Mesothelial cell of epicardium (in vitro differentiated cells): ENCODE data around the gene GNE. TPM values are rescaled to one million over a fixed set of nuclear protein-coding genes. Genes with fewer than 3 reads are reported as not detected.
"Not testable (repeated sequence)": the region's sequence is repeated elsewhere in the genome, so short reads cannot be mapped to it uniquely, and the experiment has no call there.

Experiments used
- DNase-seq, 2 experiments: peaks; one replicate each; pipeline ENCODE4 v3.0.0; 2021; ENCODE audit warnings: low spot score in 2 of 2; ENCODE audit not compliant: unreplicated experiment in 2 of 2
- H3K27ac Mint-ChIP-seq: 2 replicates; pipeline ENCODE4 v1.8.0; 2021; ENCODE audit warnings: mixed read lengths
- H3K27me3 Mint-ChIP-seq: 2 replicates; pipeline ENCODE4 v1.8.0; 2021; ENCODE audit warnings: low read depth, mixed read lengths
- H3K36me3 Mint-ChIP-seq: 2 replicates; pipeline ENCODE4 v1.8.0; 2021; ENCODE audit warnings: mixed read lengths
- H3K4me1 Mint-ChIP-seq: 2 replicates; pipeline ENCODE4 v1.8.0; 2021; ENCODE audit warnings: mixed read lengths
- H3K4me3 Mint-ChIP-seq: 2 replicates; pipeline ENCODE4 v1.8.0; 2021; ENCODE audit warnings: mild to moderate bottlenecking, moderate library complexity, mixed read lengths
- H3K9me3 Mint-ChIP-seq: 2 replicates; pipeline ENCODE4 v1.8.0; 2021; ENCODE audit warnings: mixed read lengths
- CTCF ChIP-seq: fragments of 200-600 bp; sonication (generic); IDR thresholded peaks from one replicate; pipeline ENCODE4 v1.5.0; 2021; ENCODE audit warnings: antibody characterized with exemption; ENCODE audit not compliant: unreplicated experiment
- total RNA-seq: library from RNA; stranded (reverse); gene quantifications from 3 replicates; pipeline ENCODE4 v1.2.1, GENCODE V29; 2021

Gene GNE
- total RNA-seq, 1 donor from 2014 or later = 12.1 TPM

GRCh38 chr9:36177571-36177970 is 80.7 kb downstream of the GNE start:
- no peak for DNase-seq
- H3K9me3 Mint-ChIP-seq = peaks cover 15% of the 10 kb centered on the region
- TF ChIP-seq CTCF = no peak
- no peak overlapping the region for H3K27ac Mint-ChIP-seq
- peaks cover 5% of the 10 kb centered on the region for H3K4me1 Mint-ChIP-seq
- no peaks in the 10 kb centered on the region for H3K27me3 Mint-ChIP-seq
- no peaks in the 10 kb centered on the region for H3K36me3 Mint-ChIP-seq
- no peak overlapping the region for H3K4me3 Mint-ChIP-seq

GRCh38 chr9:36176496-36176895 is 81.8 kb downstream of the GNE start:
- H3K9me3 Mint-ChIP-seq = peaks cover 15% of the 10 kb centered on the region
- H3K27me3 Mint-ChIP-seq, DNase-seq, H3K36me3 Mint-ChIP-seq, H3K4me3 Mint-ChIP-seq, H3K4me1 Mint-ChIP-seq, H3K27ac Mint-ChIP-seq: not testable (repeated sequence)

GRCh38 chr9:36175209-36175608 is 83.0 kb downstream of the GNE start:
- DNase-seq, H3K4me3 Mint-ChIP-seq, H3K4me1 Mint-ChIP-seq, H3K27me3 Mint-ChIP-seq, H3K36me3 Mint-ChIP-seq, H3K9me3 Mint-ChIP-seq, H3K27ac Mint-ChIP-seq: not testable (repeated sequence)

GRCh38 chr9:36174731-36175130 is 83.5 kb downstream of the GNE start:
- H3K27ac Mint-ChIP-seq = no peak overlapping the region
- no peaks in the 10 kb centered on the region for H3K36me3 Mint-ChIP-seq
- H3K27me3 Mint-ChIP-seq = no peaks in the 10 kb centered on the region
- no peak for TF ChIP-seq CTCF
- no peak overlapping the region for H3K4me3 Mint-ChIP-seq
- no peak for DNase-seq
- peaks cover 4% of the 10 kb centered on the region for H3K9me3 Mint-ChIP-seq
- peaks cover 5% of the 10 kb centered on the region for H3K4me1 Mint-ChIP-seq

- peaks cover 4% of the 10 kb centered on the region for H3K9me3 Mint-ChIP-seq
- no peak for DNase-seq
- H3K36me3 Mint-ChIP-seq = no peaks in the 10 kb centered on the region
- H3K4me3 Mint-ChIP-seq = no peak overlapping the region
- no peak for TF ChIP-seq CTCF
- no peaks in the 10 kb centered on the region for H3K27me3 Mint-ChIP-seq
- peaks cover 5% of the 10 kb centered on the region for H3K4me1 Mint-ChIP-seq
- no peak overlapping the region for H3K27ac Mint-ChIP-seq
These were observed 84.0 kb downstream of the GNE start for GRCh38 chr9:36174271-36174670.

GRCh38 chr9:36173861-36174260 is 84.4 kb downstream of the GNE start:
- Mint-ChIP-seq H3K36me3 (no peaks in the 10 kb centered on the region), H3K4me1 (peaks cover 5% of the 10 kb centered on the region), H3K27me3 (no peaks in the 10 kb centered on the region), H3K9me3 (peaks cover 4% of the 10 kb centered on the region), H3K27ac (no peak overlapping the region), H3K4me3 (no peak overlapping the region)
- no peak for DNase-seq
- no peak for TF ChIP-seq CTCF

- no peaks in the 10 kb centered on the region for H3K9me3 Mint-ChIP-seq
- H3K36me3 Mint-ChIP-seq = no peaks in the 10 kb centered on the region
- DNase-seq = no peak
- TF ChIP-seq CTCF = no peak
- H3K4me3 Mint-ChIP-seq = no peak overlapping the region
- peaks cover 9% of the 10 kb centered on the region for H3K4me1 Mint-ChIP-seq
- no peaks in the 10 kb centered on the region for H3K27me3 Mint-ChIP-seq
- no peak overlapping the region for H3K27ac Mint-ChIP-seq
These were observed 87.7 kb downstream of the GNE start for GRCh38 chr9:36170531-36170930.
